BE2C (cell line): ENCODE measurements around the gene LRRC61.
"Not testable (repeated sequence)": the region's sequence is repeated elsewhere in the genome, so short reads cannot be mapped to it uniquely, and the experiment has no call there.

ENCODE experiments used
- DNase-seq: peaks from one replicate; pipeline ENCODE4 v3.0.0-alpha.2; 2020
- H3K27me3 ChIP-seq: fragments of 250-450 bp; sonication (Bioruptor Pico); 2 replicates; pipeline ENCODE4 v1.5.1; 2020; ENCODE audit warnings: mild to moderate bottlenecking
- H3K36me3 ChIP-seq: fragments of 250-450 bp; sonication (Bioruptor Pico); 2 replicates; pipeline ENCODE4 v1.5.1; 2020; ENCODE audit warnings: mild to moderate bottlenecking
- H3K4me1 ChIP-seq: fragments of 250-450 bp; sonication (Bioruptor Pico); 2 replicates; pipeline ENCODE4 v1.5.1; 2020
- H3K4me3 ChIP-seq: 2 replicates; pipeline ENCODE4 v1.5.1; 2011; ENCODE audit warnings: low read depth, low read length
- H3K9me3 ChIP-seq: fragments of 250-450 bp; sonication (Bioruptor Pico); 2 replicates; pipeline ENCODE4 v1.5.1; 2020
- CTCF ChIP-seq: IDR thresholded peaks from 2 replicates; pipeline ENCODE4 v1.5.1; 2012; ENCODE audit warnings: mild to moderate bottlenecking, low read depth, low read length

LRRC61 gene

GRCh38 chr7:150384406-150385301, 61.5 kb downstream of the LRRC61 start:
- no peak overlapping the region for H3K4me3 ChIP-seq
- no peak for DNase-seq
- H3K4me1 ChIP-seq, result peaks cover 13% of the 10 kb centered on the region

DNA sequence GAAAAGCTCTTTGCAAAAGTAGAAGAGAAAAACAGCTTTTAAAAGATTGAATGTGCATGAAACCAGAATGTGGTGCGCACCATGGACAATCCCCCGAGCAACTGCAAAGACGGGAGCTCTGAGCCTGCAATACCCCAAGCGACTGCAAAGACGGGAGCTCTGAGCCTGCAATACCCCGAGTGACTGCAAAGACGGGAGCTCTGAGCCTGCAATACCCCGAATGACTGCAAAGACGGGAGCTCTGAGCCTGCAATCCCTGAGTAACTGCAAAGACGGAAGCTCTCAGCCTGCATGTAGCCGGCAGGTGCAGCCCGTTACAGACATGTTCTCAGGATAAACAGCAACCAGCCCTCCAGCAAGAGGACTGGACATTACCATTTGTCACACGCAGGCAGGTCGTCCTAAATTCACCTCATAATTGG, 62.2 kb downstream of the LRRC61 start:
- DNase-seq, result no peak
- Histone ChIP-seq H3K27me3 (no peaks in the 10 kb centered on the region), H3K36me3 (peaks cover 3% of the 10 kb centered on the region; the same call in 1 of the 2 replicates), H3K4me3 (no peak overlapping the region), H3K4me1 (peaks cover 13% of the 10 kb centered on the region), H3K9me3 (no peaks in the 10 kb centered on the region)
- no peak for TF ChIP-seq CTCF

More at GRCh38 chr7:150384406-150385301, 61.5 kb downstream of the LRRC61 start:
- Histone ChIP-seq H3K27me3 (no peaks in the 10 kb centered on the region), H3K36me3 (peaks cover 3% of the 10 kb centered on the region; the same call in 1 of the 2 replicates), H3K9me3 (no peaks in the 10 kb centered on the region)
- TF ChIP-seq CTCF, result no peak

GRCh38 chr7:150385884-150386283, 62.7 kb downstream of the LRRC61 start:
- H3K36me3 ChIP-seq, H3K9me3 ChIP-seq, H3K4me3 ChIP-seq, DNase-seq, H3K27me3 ChIP-seq: not testable (repeated sequence)
- peaks cover 13% of the 10 kb centered on the region for H3K4me1 ChIP-seq
